NCI-H2107 (cell line): ENCODE measurements around the gene ZBTB26.
A peak's percentile ranks its signal among the peaks of the same experiment; 100 is the strongest.

Source experiments
- DNase-seq: peaks from one replicate; lab custom pipeline; 2025; lab: John Stamatoyannopoulos, UW

Gene ZBTB26, protein sequence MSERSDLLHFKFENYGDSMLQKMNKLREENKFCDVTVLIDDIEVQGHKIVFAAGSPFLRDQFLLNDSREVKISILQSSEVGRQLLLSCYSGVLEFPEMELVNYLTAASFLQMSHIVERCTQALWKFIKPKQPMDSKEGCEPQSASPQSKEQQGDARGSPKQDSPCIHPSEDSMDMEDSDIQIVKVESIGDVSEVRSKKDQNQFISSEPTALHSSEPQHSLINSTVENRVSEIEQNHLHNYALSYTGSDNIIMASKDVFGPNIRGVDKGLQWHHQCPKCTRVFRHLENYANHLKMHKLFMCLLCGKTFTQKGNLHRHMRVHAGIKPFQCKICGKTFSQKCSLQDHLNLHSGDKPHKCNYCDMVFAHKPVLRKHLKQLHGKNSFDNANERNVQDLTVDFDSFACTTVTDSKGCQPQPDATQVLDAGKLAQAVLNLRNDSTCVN

DNA sequence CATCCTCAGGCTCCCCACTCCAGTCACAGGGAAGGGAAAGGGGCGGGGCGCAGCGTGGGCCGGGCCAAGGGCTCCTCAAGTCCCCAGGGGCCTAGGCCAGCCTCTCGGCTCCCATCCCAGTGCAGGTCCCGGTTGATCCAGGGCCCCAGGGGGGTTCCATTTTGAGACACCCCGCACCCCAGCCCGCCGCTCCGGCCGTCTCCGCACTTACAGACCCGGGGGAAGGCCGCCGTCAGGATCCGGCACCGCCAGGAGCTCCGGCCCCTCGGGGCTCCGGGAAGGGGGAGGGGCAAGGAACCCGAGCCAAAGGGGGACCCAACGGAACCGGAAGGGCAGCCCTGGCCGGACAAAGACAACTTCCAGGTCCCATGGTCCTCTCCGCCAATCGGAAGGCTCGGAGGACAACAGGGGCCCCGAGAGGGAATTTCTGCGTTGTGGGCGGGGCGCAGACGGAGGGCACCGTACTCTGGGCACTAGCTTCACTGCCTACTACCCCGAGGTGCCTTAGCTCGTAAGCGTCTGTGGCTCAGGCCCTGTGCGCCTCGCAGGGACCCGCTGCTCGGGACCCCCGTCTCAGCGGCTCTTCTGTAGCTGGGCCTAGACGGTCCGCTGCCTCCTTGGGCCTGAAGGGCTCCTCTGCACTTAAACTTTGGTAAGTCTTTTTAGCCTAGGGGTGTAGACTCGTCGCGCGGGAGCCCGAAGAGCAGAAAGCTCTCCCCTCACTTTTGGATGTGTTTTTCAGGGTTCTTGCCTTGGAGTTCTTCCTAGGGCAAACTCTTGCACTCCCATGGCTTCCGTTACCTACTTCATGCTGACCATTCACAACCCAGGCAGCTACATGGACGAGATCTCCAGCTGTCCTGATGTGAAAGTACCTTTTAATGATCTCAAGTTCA, at the start of gene ZBTB26:
Gene ZBTB26 (minus strand): TSS at position 287 of the 896 bp plus-strand sequence. CDS start 11,578 bp downstream, outside the sequence.
- DNase-seq, result peak; percentile 90

DNA sequence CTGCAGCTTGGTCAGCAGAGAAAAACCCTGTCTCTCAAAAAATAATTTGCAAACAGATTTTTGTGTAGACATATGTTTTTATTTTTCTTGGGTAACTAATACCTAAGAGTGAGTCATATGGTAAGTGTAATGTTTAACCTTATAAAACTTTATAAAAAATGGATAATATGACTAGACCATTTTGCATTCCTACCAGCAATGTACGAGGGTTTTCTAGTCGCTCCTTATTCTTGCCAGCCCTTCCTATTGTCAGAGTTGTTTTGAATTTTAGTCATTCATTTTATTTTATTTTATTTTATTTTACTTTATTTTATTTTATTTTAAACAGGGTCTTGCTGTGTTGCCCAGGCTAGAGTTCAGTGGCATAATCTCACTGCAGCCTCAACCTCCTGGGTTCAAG, 47.3 kb upstream of the ZBTB26 start:
- DNase-seq, result no peak

DNA sequence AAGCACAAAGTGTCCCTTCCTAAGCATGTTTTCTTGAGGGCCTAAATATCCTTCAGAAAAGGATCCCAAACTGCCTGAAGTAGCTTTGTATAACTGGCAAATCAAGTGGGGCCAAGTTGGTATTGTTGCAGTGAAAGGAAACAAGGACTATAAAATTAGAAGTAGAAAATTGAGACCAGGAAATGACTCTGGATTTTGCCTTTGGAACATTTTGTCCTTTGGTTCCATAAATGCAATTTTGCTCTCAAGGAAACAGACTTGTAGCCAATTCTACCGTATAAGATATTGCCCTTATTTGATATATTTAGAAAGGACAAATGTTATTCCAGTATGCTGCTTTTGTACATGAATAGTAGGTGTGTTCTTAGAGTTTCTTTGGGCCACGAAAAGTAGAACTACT, 43.9 kb upstream of the ZBTB26 start:
- DNase-seq, result no peak

DNA sequence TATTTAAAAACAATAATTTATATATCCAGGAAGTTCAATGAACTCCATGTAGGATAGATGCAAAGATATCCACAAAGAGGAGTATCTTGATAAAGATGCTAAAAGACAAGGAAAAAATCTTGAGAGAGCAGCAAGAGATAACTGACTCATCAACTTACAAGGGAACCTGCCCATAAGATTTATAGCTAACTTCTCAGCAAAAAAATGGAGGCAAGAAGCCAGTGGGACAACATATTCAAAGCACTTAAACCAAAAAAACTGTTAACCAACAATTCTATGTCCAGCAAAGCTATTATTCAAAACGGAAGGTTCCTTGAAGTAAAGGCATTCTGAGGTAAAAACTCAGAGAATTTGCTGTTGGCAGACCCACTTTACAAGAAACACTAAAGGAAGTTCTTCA, 29.8 kb upstream of the ZBTB26 start:
- no peak for DNase-seq

DNA sequence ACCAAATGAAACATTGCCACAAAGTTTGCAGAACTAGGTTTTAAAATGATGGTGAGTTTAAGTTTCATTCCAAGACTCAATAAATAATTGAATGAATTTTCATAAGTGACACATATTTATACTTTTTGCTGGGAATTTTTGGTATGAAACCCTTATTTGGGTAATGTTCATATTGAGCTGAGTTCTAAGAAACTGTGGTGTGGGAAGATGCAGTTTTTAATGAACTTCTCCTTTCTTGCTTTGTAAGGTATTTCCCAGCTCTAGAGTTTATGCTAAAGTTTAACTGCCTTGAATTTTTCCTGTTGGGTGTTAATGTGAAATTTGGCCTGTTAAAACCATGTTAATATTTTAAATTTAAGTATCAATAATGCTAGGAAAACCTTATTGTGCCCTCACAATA, 24.6 kb upstream of the ZBTB26 start:
- DNase-seq, result no peak

DNA sequence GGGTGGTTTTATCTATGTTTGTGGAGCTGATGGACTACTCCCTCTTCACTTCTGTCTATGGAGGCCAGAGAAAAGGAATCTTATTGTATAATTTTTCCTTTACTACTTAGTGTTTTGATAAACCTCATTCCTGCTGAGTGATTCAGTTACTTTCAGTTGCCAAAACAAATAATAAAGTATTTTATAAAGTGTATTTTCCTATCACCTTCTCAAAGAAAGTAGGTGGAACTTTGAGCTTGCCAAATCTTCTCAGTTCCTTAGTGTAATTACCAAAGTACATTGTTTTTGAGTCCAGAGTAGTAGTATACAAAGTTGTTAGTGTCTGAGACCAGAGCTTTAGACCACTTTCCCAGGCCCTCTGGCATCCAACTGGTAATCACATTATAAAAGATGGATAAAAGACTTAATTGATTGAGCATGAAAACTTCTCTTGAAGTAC, 23.0 kb upstream of the ZBTB26 start:
- no peak for DNase-seq

DNA sequence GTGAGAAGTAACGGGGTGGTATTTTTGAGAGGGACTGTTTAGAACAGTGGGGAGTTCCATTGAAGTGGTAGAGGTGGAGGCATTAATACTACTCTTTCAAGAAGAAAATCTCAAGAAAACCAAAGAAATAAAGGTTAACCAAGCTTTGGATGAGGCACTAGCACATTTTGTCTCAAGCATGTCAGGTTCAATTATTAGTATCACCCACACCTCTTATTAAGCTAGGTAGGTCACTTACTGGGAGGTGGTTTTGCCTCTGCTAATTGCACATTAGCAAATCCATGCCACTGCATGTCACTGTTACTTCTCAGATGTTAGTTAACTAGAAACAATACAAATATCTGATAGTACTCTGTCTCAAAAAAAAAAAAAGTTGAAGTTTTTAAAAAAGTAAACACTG, 19.7 kb upstream of the ZBTB26 start:
- DNase-seq, result no peak

DNA sequence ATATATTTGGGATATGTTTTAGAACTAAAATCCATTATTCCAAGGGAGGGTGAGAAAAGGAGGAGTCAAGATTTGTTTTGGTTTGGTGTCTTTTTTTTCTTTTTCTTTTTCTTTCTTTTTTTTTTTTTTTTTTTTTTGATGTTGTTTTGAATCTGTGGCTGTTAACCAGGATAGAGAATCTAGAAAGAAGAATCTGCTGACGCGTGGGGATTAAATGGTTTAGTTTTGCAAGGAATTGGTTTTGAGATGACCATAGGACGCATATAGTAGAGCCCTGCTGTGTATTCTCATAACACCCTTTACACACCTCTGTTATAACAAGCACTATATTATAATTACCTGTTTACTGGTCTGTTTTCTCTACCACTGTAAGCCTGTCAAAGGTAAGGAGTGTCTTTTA, 19.0 kb upstream of the ZBTB26 start:
- no peak for DNase-seq

DNA sequence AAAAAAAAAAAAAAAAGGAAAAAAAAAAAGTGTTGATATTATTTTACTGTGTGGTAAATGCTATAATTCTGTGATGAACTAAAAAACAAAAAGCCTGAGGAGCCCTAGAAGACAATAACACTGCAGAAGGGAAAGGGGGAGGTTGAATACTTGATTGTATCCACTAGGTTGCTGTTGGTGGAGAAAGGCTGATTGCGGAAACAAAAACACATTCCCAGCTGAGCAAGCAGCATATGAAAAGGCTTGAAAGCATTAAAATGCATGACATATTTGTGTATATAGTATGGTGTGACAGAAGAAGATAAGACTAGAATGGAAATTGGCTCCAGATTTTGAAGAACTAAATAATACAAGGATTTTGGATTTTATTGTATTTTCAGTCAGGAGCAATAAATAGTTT, 18.4 kb upstream of the ZBTB26 start:
- no peak for DNase-seq

DNA sequence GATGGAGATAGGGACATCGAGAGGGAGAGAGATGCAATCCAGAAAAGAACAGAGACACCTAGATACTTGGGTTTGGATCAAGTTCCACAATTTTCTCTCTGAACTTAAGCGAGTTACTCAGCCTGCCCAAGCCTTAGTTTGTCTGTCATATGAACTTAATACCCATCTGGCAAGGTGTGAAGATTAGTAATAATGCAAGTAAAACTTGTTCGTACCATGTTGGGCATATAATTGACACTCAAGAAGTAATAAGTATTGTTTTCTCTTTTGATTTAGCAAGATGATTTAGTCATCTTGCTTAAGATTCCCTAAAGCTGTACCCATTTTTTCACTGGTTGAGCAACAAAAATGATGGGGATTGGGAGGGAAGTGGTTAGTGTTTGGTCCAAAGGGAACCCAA, 17.0 kb upstream of the ZBTB26 start:
- no peak for DNase-seq

DNA sequence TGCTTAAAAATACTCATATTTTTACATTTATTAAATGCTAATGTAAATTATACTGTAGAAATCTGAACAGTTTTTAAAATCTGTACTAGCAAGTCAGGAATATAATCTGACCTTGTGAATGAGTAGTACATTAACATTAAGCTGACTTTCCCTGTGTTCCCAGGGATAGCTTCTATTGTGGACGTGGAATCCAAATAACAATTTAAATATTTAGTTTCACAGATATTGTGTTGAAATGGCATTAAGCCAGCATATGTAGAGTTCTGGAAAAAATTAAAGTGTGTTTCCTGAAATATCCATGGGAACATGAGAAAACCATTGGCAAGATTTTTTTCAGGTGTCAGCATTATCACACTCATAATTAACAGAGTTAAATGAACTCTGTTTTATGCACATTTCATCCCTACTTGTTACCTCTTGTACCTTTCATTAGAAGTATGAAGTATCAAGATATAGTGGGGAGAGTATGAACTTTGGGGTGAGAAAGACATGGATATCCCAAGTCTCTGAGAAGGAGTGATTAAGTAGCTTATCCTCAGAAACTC, 15.2 kb upstream of the ZBTB26 start:
- no peak for DNase-seq

DNA sequence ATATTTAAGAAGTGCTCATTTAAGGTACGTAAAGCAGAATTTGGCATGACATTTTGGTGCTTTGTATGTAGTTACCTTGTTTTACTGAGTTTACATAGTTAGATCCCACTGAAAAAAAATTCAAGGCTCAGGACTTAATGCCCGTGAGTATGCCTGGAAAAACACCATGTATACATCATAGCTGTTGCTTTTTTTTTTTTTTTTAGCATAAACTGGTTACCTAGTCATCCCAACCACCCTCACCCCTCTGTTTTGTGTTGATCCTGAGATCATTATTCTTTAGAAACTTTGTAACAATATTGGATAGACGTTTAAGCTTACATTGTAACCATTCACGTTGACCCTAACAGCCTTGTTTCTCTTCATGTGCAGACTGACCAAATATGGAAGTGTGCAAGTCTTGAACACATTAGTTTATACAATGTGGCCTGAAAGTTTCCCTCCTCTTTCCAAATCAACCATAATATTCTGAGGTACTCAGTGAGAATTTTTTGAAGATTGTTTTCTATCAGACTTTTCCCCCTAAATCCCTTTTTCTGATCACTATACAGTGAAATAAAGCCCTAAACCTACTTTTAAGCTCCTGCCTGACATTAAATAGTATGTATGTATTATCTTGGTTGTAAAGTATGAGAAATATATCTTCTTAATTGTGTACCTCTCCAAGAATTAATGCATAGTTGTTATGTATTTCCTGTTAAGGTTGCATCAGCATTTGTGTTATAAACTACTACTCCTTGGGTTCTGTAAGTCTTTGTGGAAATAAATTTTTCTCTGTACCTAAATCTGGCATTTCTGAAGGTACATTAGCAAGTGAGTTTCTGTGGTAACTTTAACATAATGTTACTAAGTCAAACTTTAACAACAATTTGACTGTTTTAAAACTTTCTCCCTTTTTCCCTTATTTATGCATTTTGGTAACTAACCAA, 13.9 kb upstream of the ZBTB26 start:
- no peak for DNase-seq

DNA sequence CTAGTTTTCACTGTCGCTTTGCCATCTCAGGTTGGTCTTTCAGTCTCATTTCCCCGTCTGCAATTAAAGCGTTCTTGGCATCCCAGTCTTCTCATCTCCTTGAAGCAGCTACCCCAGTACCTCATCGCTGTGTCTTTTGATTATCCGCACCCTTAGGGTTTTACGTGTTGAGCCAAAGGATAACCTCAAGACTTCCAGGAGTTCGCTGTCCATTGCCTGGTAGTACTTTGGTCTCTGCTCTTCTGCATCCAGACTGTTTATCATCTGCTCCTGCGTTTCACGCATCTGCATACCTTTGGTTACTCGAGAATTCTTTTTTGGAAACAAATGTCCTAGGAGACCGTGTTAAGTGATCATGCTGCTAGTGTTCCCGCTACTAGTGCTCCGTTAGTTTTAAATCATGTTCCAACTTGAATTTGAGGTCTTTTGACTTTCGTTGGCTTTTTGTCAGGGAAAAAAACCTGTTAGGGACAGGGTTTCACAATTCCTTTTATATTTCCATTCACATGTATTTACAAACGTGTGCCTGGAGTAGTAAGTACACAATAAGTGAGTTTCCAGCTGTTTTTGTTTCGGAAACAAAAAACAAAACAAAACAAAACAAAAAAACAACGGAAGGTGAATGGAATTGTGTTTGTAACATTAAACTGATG, 10.4 kb upstream of the ZBTB26 start:
- DNase-seq, result no peak

DNA sequence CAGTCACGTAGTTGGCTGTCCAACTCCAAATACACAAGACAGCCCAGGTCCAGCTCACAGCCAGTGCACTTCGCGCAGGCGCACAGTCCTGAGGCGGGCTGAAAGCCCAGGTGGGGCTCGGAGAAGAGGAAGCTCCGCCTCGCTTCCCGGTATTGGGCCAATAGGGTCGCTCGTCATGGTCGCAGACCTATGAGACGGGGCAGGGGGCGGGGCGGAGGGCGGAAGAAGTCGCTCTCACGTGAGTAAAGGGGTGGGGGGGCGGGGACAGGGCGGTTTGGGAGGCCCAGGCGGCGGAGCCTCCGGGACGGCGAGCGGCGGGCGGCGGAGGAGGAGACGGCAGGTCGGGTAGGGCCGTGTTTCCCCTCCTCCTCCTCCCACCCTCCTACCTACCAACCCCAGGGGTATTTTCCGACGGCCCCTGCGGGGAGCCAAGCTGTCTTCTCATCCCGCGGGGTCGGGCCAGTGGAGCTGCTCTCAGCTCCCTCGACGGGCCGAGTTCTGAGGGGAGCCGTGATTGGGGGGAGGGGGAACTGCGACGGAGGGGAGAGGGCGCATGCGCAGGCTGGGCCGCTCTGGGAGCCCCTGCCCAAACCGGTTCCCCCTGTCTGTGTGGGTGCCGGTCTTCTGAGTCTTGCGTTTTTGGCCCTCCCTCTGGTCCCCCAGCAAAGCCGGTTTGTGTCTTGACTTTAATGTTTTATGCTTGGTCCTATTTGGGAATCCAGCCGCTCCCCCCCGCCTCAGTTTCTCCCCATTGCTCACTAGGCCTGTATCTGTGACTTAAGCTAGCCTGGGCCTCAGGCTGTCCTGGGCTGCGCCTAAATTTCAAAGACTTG, 9.7 kb upstream of the ZBTB26 start, which contains the start of gene RABGAP1:
Gene RABGAP1 (plus strand): TSS at position 272 of the 833 bp plus-strand sequence. CDS start 16,040 bp downstream, outside the sequence.
- DNase-seq, result peak; percentile 84

DNA sequence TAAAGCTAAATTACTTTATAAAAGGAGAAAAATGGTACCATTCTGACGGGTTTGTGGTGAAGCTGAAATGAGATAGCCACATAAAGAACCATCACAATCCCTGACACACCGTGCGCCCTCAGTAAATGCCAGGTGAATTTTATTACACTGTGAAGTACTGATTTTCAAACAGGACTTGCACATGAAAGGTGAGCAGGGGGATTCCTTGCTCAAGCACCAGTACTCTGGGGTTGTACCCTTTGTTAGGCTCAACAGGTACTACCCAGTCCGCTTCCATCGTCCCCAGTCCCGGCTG, 9.1 kb upstream of the ZBTB26 start:
- no peak for DNase-seq

DNA sequence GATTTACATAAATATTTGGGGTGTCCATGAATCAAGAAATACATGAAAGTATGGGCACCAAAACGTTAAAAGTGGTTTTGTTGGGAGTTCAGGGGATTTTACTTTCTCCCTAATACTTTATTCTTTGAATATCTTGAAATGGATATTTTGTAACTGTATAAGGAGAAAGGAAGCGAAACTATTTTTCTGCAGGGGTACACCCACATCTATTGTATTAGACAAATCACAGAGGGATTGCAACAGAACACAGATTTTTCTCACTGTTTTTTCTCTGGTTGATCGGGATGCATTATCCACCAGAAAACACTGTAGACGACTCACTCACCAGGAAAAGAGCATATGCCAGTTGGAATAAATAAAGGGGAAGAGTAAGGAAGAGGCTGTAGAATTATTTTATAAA, 8.3 kb upstream of the ZBTB26 start:
- DNase-seq, result no peak

DNA sequence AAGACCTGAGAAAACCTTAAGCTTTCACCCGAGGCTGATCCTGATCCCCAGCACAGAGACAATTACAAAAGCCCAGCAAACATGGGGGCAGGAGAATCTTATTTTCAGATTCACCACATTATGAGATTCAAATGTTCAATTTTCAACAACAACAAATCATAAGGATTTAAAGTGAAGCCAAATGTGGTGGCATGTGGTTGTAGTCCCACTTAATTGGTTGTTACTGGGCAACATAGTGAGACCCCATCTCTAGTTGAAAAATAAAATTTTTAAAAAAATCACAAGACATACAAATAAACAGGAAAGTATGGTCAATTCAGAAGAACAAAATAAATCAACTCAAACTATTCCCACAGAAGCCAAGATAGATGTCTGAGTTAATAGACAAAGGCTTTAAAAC, 5.6 kb upstream of the ZBTB26 start:
- no peak for DNase-seq

DNA sequence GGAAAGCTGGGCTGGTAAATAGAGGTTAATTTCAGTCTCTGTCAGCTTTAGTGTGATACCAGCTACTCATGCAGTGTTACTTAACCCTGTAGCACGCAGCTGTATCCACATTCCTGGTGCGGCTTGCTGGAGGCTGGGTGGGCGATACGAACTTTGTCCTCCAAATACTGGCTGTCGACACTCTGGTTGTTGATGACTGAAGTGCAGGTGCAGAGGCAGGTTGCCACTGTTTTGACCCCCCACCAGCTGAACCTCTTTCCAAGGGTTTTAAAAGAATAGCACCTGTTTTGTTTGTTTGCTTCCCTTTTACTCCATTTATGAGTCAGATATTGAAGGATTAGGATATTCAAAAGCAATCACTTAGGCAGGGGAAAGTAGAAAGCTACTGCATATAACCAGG, 5.2 kb upstream of the ZBTB26 start:
- DNase-seq, result no peak

DNA sequence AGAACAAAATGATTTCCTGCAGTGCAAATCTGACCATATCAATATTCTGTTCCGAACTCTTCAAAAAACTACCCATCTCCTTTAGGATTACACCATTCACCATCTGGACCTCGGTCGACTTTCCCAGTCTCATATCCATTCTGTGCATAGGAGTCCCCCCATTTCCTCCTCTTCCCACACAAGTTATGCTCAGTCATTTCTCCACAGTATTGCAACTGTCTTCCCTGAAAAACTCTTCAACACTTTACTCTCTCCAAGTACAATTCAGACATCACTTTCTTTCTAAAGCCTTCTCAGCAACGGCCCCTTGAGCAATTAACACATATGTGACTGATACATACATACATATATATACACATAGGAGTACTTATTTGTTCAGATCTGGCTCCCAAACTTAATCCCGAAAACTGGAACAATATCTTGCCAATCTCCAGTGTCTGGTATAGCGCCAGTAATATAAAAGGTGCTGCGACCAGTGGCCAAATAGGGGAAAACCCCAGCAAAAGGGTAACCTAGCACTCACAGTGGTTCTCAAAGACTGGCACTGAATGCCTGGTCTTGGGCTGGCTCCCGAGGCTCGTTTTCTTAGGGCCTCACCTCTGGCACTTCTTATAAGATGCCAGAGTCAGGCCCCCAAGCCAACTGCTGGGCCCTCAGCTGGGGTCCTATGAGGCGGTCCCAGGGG, 629 bp downstream of the ZBTB26 start:
- DNase-seq, result no peak
